ENCODE measurements around the gene UBE2Q1.

UBE2Q1 gene

GRCh38 chr1:154575951-154576566 lies 17.6 kb upstream of the UBE2Q1 start:
- TF ChIP-seq CTCF (IDR thresholded peaks at IDR 0.05; ENCODE audit: low read depth, low read length, missing control alignments), result no peak
- Histone ChIP-seq H3K36me3 (replicated peaks) (peaks cover 37% of the 10 kb centered on the region), H3K27ac (no peak overlapping the region), H3K4me3 (ENCODE audit: low read depth, low read length) (no peak overlapping the region), H3K27me3 (replicated peaks) (no peaks in the 10 kb centered on the region)
- in situ Hi-C loops (cut with HindIII; ENCODE audit: low pct_ligation_motif_present, low sequenced_read_pairs), result no loop called here
- no peak for DNase-seq

- DNase-seq, result no peak
- in situ Hi-C loops (cut with HindIII; ENCODE audit: low pct_ligation_motif_present, low sequenced_read_pairs), result no loop called here
- no peak overlapping the region for H3K27ac ChIP-seq
- H3K4me3 ChIP-seq (ENCODE audit: low read depth, low read length), result no peak overlapping the region
- no peak for TF ChIP-seq CTCF (IDR thresholded peaks at IDR 0.05; ENCODE audit: low read depth, low read length, missing control alignments)
- H3K27me3 ChIP-seq (replicated peaks), result no peaks in the 10 kb centered on the region
- H3K36me3 ChIP-seq (replicated peaks), result peaks cover 29% of the 10 kb centered on the region
Measured at GRCh38 chr1:154575147-154575927, 16.9 kb upstream of the UBE2Q1 start.

- in situ Hi-C loops (cut with HindIII; ENCODE audit: low pct_ligation_motif_present, low sequenced_read_pairs), result no loop called here
- Histone ChIP-seq H3K36me3 (replicated peaks) (peaks cover 23% of the 10 kb centered on the region), H3K27me3 (replicated peaks) (no peaks in the 10 kb centered on the region), H3K4me3 (ENCODE audit: low read depth, low read length) (no peak overlapping the region), H3K27ac (no peak overlapping the region)
- TF ChIP-seq CTCF (IDR thresholded peaks at IDR 0.05; ENCODE audit: low read depth, low read length, missing control alignments), result no peak
- DNase-seq, result no peak
Measured at GRCh38 chr1:154574716-154575115, 16.3 kb upstream of the UBE2Q1 start.

- TF ChIP-seq CTCF (IDR thresholded peaks at IDR 0.05; ENCODE audit: low read depth, low read length, missing control alignments), result no peak
- Histone ChIP-seq H3K36me3 (replicated peaks) (peaks cover 10% of the 10 kb centered on the region), H3K4me3 (ENCODE audit: low read depth, low read length) (no peak overlapping the region), H3K27me3 (replicated peaks) (peaks cover 2% of the 10 kb centered on the region), H3K27ac (no peak overlapping the region)
- DNase-seq, result no peak
- in situ Hi-C loops (cut with HindIII; ENCODE audit: low pct_ligation_motif_present, low sequenced_read_pairs), result no loop called here
Measured at GRCh38 chr1:154573168-154573510, 14.7 kb upstream of the UBE2Q1 start.

- in situ Hi-C loops (cut with HindIII; ENCODE audit: low pct_ligation_motif_present, low sequenced_read_pairs), result no loop called here
- H3K4me3 ChIP-seq (ENCODE audit: low read depth, low read length), result no peak overlapping the region
- peaks cover 2% of the 10 kb centered on the region for H3K27me3 ChIP-seq (replicated peaks)
- TF ChIP-seq CTCF (IDR thresholded peaks at IDR 0.05; ENCODE audit: low read depth, low read length, missing control alignments), result no peak
- no peak overlapping the region for H3K27ac ChIP-seq
- DNase-seq, result no peak
- H3K36me3 ChIP-seq (replicated peaks), result peaks cover 5% of the 10 kb centered on the region
Measured at GRCh38 chr1:154572468-154573167, 14.2 kb upstream of the UBE2Q1 start.

Data from brain microvascular endothelial cell (primary cell).